ENCODE data around the gene FBF1.
"Not testable (repeated sequence)": the region's sequence is repeated elsewhere in the genome, so short reads cannot be mapped to it uniquely, and the experiment has no call there.

Gene FBF1

GRCh38 chr17:75894049-75894733, 46.7 kb downstream of the FBF1 start:
- no peak for DNase-seq

GRCh38 chr17:75893305-75894048, 47.4 kb downstream of the FBF1 start:
- DNase-seq, result no peak

- DNase-seq, result no peak
These were observed 48.2 kb downstream of the FBF1 start for GRCh38 chr17:75892556-75893224.

GRCh38 chr17:75891605-75892555, 49.0 kb downstream of the FBF1 start:
- DNase-seq, result no peak

GRCh38 chr17:75891022-75891604, 49.7 kb downstream of the FBF1 start:
- no peak for DNase-seq

GRCh38 chr17:75889454-75889853, 51.4 kb downstream of the FBF1 start:
- DNase-seq, result no peak

- no peak for DNase-seq
These were observed 52.4 kb downstream of the FBF1 start for GRCh38 chr17:75888484-75888883.

GRCh38 chr17:75885860-75886259, 55.0 kb downstream of the FBF1 start:
- not testable (repeated sequence) for DNase-seq

- DNase-seq, result no peak
These were observed 55.4 kb downstream of the FBF1 start for GRCh38 chr17:75885431-75885830.

GRCh38 chr17:75881678-75882454, 59.0 kb downstream of the FBF1 start:
- no peak for DNase-seq

GRCh38 chr17:75880266-75880665, 60.6 kb downstream of the FBF1 start:
- DNase-seq, result no peak

GRCh38 chr17:75878174-75878998, 62.5 kb downstream of the FBF1 start, which contains the start of gene TRIM47:
Gene TRIM47, minus strand, starts transcription at chr17:75878581. Its CDS starts 33 bp downstream, at chr17:75878548.
- DNase-seq, result no peak

- DNase-seq, result peak; percentile 79
These were observed 63.1 kb downstream of the FBF1 start for GRCh38 chr17:75877752-75878173.

GRCh38 chr17:75876938-75877751, 63.7 kb downstream of the FBF1 start:
- DNase-seq, result peak; percentile 33

- peak; percentile 67 for DNase-seq
These were observed 64.5 kb downstream of the FBF1 start for GRCh38 chr17:75876190-75876937.

GRCh38 chr17:75875940-75876189, 65.0 kb downstream of the FBF1 start:
- DNase-seq, result no peak

GRCh38 chr17:75875182-75875939, 65.5 kb downstream of the FBF1 start:
- DNase-seq, result no peak
